IPS-18a (cell line): ENCODE measurements around the gene ATP6V0E2.
A peak's percentile ranks its signal among the peaks of the same experiment; 100 is the strongest.
"Not testable (repeated sequence)": the region's sequence is repeated elsewhere in the genome, so short reads cannot be mapped to it uniquely, and the experiment has no call there.

ENCODE experiments used
- H3K27ac ChIP-seq: one replicate; pipeline ENCODE4 v1.5.1; 2013; ENCODE audit warnings: low read length
- H3K27me3 ChIP-seq: one replicate; pipeline ENCODE4 v1.6.1; 2013; ENCODE audit warnings: mild to moderate bottlenecking, low read length; ENCODE audit not compliant: control insufficient read depth, insufficient read depth
- H3K36me3 ChIP-seq: one replicate; pipeline ENCODE4 v1.6.1; 2013; ENCODE audit warnings: low read depth, low read length; ENCODE audit not compliant: control insufficient read depth
- H3K4me1 ChIP-seq: one replicate; pipeline ENCODE4 v1.6.1; 2013; ENCODE audit warnings: low read depth, low read length; ENCODE audit not compliant: control insufficient read depth
- H3K4me3 ChIP-seq: one replicate; pipeline ENCODE4 v1.5.1; 2013; ENCODE audit warnings: low read length
- H3K9ac ChIP-seq: one replicate; pipeline ENCODE4 v1.6.1; 2013; ENCODE audit warnings: mild to moderate bottlenecking, low read length, moderate library complexity
- H3K9me3 ChIP-seq: one replicate; pipeline ENCODE4 v1.6.1; 2013; ENCODE audit warnings: low read depth, low read length; ENCODE audit not compliant: control insufficient read depth

Gene ATP6V0E2

GRCh38 chr7:149873074-149873969 lies at the start of gene ATP6V0E2:
Gene ATP6V0E2, plus strand, starts transcription at chr7:149873969. Its CDS starts 97 bp downstream, at chr7:149874066.
- Histone ChIP-seq H3K4me3 (peak within 1 kb of the TSS; percentile 69), H3K36me3 (no peaks in the 10 kb centered on the region), H3K27me3 (peaks cover 30% of the 10 kb centered on the region), H3K4me1 (peaks cover 8% of the 10 kb centered on the region), H3K27ac (no peak within 1 kb of the TSS), H3K9me3 (no peaks in the 10 kb centered on the region), H3K9ac (peak within 1 kb of the TSS; percentile 30)

- Histone ChIP-seq H3K27ac (no peak overlapping the region), H3K27me3 (no peaks in the 10 kb centered on the region), H3K9ac (no peak overlapping the region), H3K9me3 (no peaks in the 10 kb centered on the region), H3K4me1 (no peaks in the 10 kb centered on the region), H3K36me3 (no peaks in the 10 kb centered on the region), H3K4me3 (no peak overlapping the region)
These were observed 49.4 kb upstream of the ATP6V0E2 start for GRCh38 chr7:149824301-149824741.

GRCh38 chr7:149824748-149825566 lies 48.8 kb upstream of the ATP6V0E2 start:
- Histone ChIP-seq H3K36me3 (no peaks in the 10 kb centered on the region), H3K27ac (no peak overlapping the region), H3K9me3 (no peaks in the 10 kb centered on the region), H3K27me3 (no peaks in the 10 kb centered on the region), H3K4me1 (no peaks in the 10 kb centered on the region), H3K4me3 (no peak overlapping the region), H3K9ac (no peak overlapping the region)

GRCh38 chr7:149825567-149826343 lies 48.0 kb upstream of the ATP6V0E2 start:
- no peaks in the 10 kb centered on the region for H3K36me3 ChIP-seq
- no peaks in the 10 kb centered on the region for H3K9me3 ChIP-seq
- H3K9ac ChIP-seq, result no peak overlapping the region
- no peaks in the 10 kb centered on the region for H3K27me3 ChIP-seq
- no peak overlapping the region for H3K4me3 ChIP-seq
- no peaks in the 10 kb centered on the region for H3K4me1 ChIP-seq
- no peak overlapping the region for H3K27ac ChIP-seq

GRCh38 chr7:149826344-149827088 lies 47.3 kb upstream of the ATP6V0E2 start:
- H3K27me3 ChIP-seq, result no peaks in the 10 kb centered on the region
- H3K9ac ChIP-seq, result no peak overlapping the region
- H3K4me1 ChIP-seq, result peaks cover 3% of the 10 kb centered on the region

GRCh38 chr7:149827089-149827981 lies 46.4 kb upstream of the ATP6V0E2 start:
- H3K4me1 ChIP-seq, result peaks cover 6% of the 10 kb centered on the region
- no peaks in the 10 kb centered on the region for H3K9me3 ChIP-seq
- no peak overlapping the region for H3K27ac ChIP-seq
- no peak overlapping the region for H3K4me3 ChIP-seq
- no peaks in the 10 kb centered on the region for H3K27me3 ChIP-seq
- no peak overlapping the region for H3K9ac ChIP-seq
- no peaks in the 10 kb centered on the region for H3K36me3 ChIP-seq

More at GRCh38 chr7:149826344-149827088, 47.3 kb upstream of the ATP6V0E2 start:
- Histone ChIP-seq H3K27ac (no peak overlapping the region), H3K36me3 (no peaks in the 10 kb centered on the region), H3K9me3 (no peaks in the 10 kb centered on the region), H3K4me3 (no peak overlapping the region)

- H3K27ac ChIP-seq, result no peak overlapping the region
These were observed 45.1 kb upstream of the ATP6V0E2 start for GRCh38 chr7:149828357-149829309.

GRCh38 chr7:149830527-149830926 lies 43.2 kb upstream of the ATP6V0E2 start:
- H3K27me3 ChIP-seq, H3K27ac ChIP-seq: not testable (repeated sequence)

More at GRCh38 chr7:149828357-149829309, 45.1 kb upstream of the ATP6V0E2 start:
- H3K27me3 ChIP-seq, result no peaks in the 10 kb centered on the region
- H3K4me1 ChIP-seq, result peaks cover 6% of the 10 kb centered on the region
- no peaks in the 10 kb centered on the region for H3K36me3 ChIP-seq
- no peaks in the 10 kb centered on the region for H3K9me3 ChIP-seq
- no peak overlapping the region for H3K4me3 ChIP-seq
- H3K9ac ChIP-seq, result no peak overlapping the region

GRCh38 chr7:149830997-149831740 lies 42.6 kb upstream of the ATP6V0E2 start:
- Histone ChIP-seq H3K9me3 (no peaks in the 10 kb centered on the region), H3K9ac (no peak overlapping the region), H3K4me3 (no peak overlapping the region), H3K36me3 (no peaks in the 10 kb centered on the region), H3K27ac (no peak overlapping the region), H3K27me3 (no peaks in the 10 kb centered on the region), H3K4me1 (peaks cover 6% of the 10 kb centered on the region)

More at GRCh38 chr7:149830527-149830926, 43.2 kb upstream of the ATP6V0E2 start:
- H3K36me3 ChIP-seq, H3K9ac ChIP-seq, H3K4me1 ChIP-seq, H3K9me3 ChIP-seq, H3K4me3 ChIP-seq: not testable (repeated sequence)
